ENCODE data around the gene APOL1. TPM values are rescaled to one million over a fixed set of nuclear protein-coding genes. Genes with fewer than 3 reads are reported as not detected.

Gene APOL1
- total RNA-seq, 1 experiment from 2014 or later: 0.30 TPM

GRCh38 chr22:36291831-36292740 is 39.2 kb downstream of the APOL1 start:
- Histone ChIP-seq H3K9me3 (ENCODE audit: control insufficient read depth in 1 of 2, insufficient read depth in 1 of 2, low read depth in 1 of 2, low read length in 2 of 2) (no peaks in the 10 kb centered on the region), H3K9me2 (ENCODE audit: insufficient read depth) (no peaks in the 10 kb centered on the region), H3K27me3 (ENCODE audit: insufficient read depth, low read length) (no peaks in the 10 kb centered on the region), H3K4me2 (ENCODE audit: low read length) (no peak overlapping the region), H3K27ac (ENCODE audit: low read depth, low read length) (no peak overlapping the region), H2AFZ (ENCODE audit: low read depth, low read length, poor library complexity, severe bottlenecking) (no peak overlapping the region), H3K9ac (ENCODE audit: low read length) (no peak overlapping the region), H3K36me3 (ENCODE audit: control insufficient read depth in 1 of 2, insufficient read depth in 2 of 2, low read length in 2 of 2) (peaks cover 58 to 74% of the 10 kb centered on the region in 2 experiments), H3K4me1 (ENCODE audit: control insufficient read depth in 1 of 2, insufficient read depth in 2 of 2, low read length in 2 of 2) (no peaks in the 10 kb centered on the region), H4K20me1 (ENCODE audit: insufficient read depth) (no peaks in the 10 kb centered on the region), H3K4me3 (replicated peaks in 1 of 2; ENCODE audit: low read depth in 1 of 2, low read length in 2 of 2) (no peak overlapping the region), H3K79me2 (ENCODE audit: insufficient read depth, low read length) (peaks cover 6% of the 10 kb centered on the region; the same call in 1 of the 2 replicates)
- ChIA-PET CTCF (no interaction called here), RAD21 (ENCODE audit: low non-redundant PET in 1 of 2, low total read pairs in 2 of 2, uncharacterized antibody in 2 of 2, unreplicated experiment in 2 of 2) (no interaction called here), POLR2A (no interaction called here)
- no TSS peak for BruUV-seq (replicated peaks)
- ATAC-seq (no peak), DNase-seq (ENCODE audit: low read depth, low spot score) (no peak)
- TF ChIP-seq SIN3A (IDR thresholded peaks at IDR 0.05; ENCODE audit: low read depth) (no peak), MAX (IDR thresholded peaks at IDR 0.05) (no peak), CEBPB (IDR thresholded peaks at IDR 0.05; ENCODE audit: low read depth) (no peak), SP1 (IDR thresholded peaks at IDR 0.05; ENCODE audit: low read depth) (no peak), JUND (IDR thresholded peaks at IDR 0.05) (no peak), SRF (IDR thresholded peaks at IDR 0.05; ENCODE audit: low read depth) (no peak), ZBTB33 (IDR thresholded peaks at IDR 0.05; ENCODE audit: extremely low read depth, insufficient replicate concordance, low read length) (no peak), POLR2A (IDR thresholded peaks at IDR 0.05; ENCODE audit: borderline replicate concordance, extremely low read depth, insufficient read depth, insufficient read length) (no peak), ZNF274 (IDR thresholded peaks at IDR 0.05; ENCODE audit: low read depth, low read length) (no peak), EZH2 (IDR thresholded peaks at IDR 0.05) (no peak), POLR2AphosphoS5 (IDR thresholded peaks at IDR 0.05; ENCODE audit: low read depth, low read length) (no peak), TCF7L2 (IDR thresholded peaks at IDR 0.05; ENCODE audit: borderline replicate concordance, extremely low read depth, insufficient read depth, insufficient read length) (no peak), CBX3 (IDR thresholded peaks at IDR 0.05; ENCODE audit: low read depth) (no peak), CTCF (IDR thresholded peaks at IDR 0.05 in 2 of 3, conservative IDR thresholded peaks at IDR 0.05 in 1 of 3; ENCODE audit: borderline replicate concordance in 1 of 3, insufficient read depth in 1 of 3, low read depth in 2 of 3, low read length in 2 of 3) (no peak)
- intact Hi-C loops (cut with micrococcal nuclease): no loop called here

Measured in HCT116 (cell line).